HUES48 (cell line): ENCODE results near the gene SLC44A4.
A peak's percentile ranks its signal among the peaks of the same experiment; 100 is the strongest.
"Not testable (repeated sequence)": the region's sequence is repeated elsewhere in the genome, so short reads cannot be mapped to it uniquely, and the experiment has no call there.

ENCODE experiments used
- H3K27ac ChIP-seq: one replicate; pipeline ENCODE4 v1.7.0; 2013; ENCODE audit warnings: low read depth, low read length, inconsistent platforms
- H3K27me3 ChIP-seq: 2 replicates; pipeline ENCODE4 v1.6.1; 2013; ENCODE audit warnings: mild to moderate bottlenecking, low read length; ENCODE audit not compliant: control insufficient read depth, insufficient read depth
- H3K36me3 ChIP-seq: 2 replicates; pipeline ENCODE4 v1.6.1; 2013; ENCODE audit warnings: low read length; ENCODE audit not compliant: control insufficient read depth, insufficient read depth
- H3K4me1 ChIP-seq: 2 replicates; pipeline ENCODE4 v1.6.1; 2013; ENCODE audit warnings: mild to moderate bottlenecking, low read length; ENCODE audit not compliant: control insufficient read depth, insufficient read depth
- H3K4me3 ChIP-seq: 2 replicates; pipeline ENCODE4 v1.5.1; 2013; ENCODE audit warnings: mild to moderate bottlenecking, low read depth, low read length
- H3K9ac ChIP-seq: 2 replicates; pipeline ENCODE4 v1.6.1; 2013; ENCODE audit warnings: mild to moderate bottlenecking, low read depth, low read length, moderate library complexity
- H3K9me3 ChIP-seq: 2 replicates; pipeline ENCODE4 v1.6.1; 2013; ENCODE audit warnings: low read length; ENCODE audit not compliant: control insufficient read depth, insufficient read depth

The SLC44A4 gene

GRCh38 chr6:31823592-31824196 lies 55.1 kb downstream of the SLC44A4 start:
- H3K27me3 ChIP-seq, H3K36me3 ChIP-seq, H3K9me3 ChIP-seq, H3K9ac ChIP-seq, H3K27ac ChIP-seq, H3K4me3 ChIP-seq: not testable (repeated sequence)
- H3K4me1 ChIP-seq, result peaks cover 24% of the 10 kb centered on the region

DNA sequence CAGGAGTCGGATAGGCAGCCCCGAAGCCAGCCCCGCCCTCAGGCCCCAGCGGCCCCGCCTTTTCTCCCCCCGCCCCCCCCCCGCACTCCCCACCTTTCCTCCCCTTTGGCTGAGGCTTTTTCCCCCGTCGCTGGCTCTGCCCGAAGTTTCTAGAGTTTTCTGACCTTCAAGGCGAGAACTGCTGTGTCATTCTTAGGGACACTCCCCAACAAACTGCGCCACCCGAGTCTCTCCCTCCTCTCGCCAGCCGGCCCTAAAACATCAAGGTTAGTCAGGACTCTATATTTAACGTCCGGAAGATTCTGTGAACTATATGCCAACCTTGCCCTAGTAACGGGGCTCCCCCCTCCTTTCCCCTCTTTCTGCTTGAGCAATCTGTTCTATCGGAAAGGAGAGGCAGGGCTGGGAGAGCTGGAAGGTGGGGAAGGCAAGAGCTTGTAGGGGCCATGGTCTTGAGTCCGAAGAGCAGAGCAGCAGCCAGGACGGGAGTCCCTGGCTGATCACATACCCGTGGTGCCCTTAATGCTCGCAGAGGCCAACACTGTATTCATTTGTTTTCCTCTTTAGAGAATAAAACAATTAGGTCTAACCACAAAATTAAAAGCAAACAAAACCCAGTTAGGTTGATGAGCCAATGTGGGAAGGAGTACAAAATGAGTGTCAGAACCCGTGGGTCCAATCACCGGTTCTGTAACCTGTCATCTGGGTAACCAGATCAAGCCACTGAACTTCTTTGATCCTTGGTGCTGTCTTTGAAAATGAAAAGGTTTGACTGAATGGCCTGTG lies 56.6 kb downstream of the SLC44A4 start:
- Histone ChIP-seq H3K4me3 (peak overlapping the region; percentile 70), H3K9ac (peak overlapping the region; percentile 87), H3K27me3 (no peaks in the 10 kb centered on the region), H3K36me3 (no peaks in the 10 kb centered on the region), H3K27ac (peak overlapping the region; percentile 93), H3K9me3 (no peaks in the 10 kb centered on the region), H3K4me1 (peaks cover 28% of the 10 kb centered on the region)

- Histone ChIP-seq H3K36me3 (no peaks in the 10 kb centered on the region), H3K27me3 (no peaks in the 10 kb centered on the region), H3K4me3 (peak overlapping the region; percentile 70), H3K9me3 (no peaks in the 10 kb centered on the region), H3K27ac (peak overlapping the region; percentile 93), H3K9ac (peak overlapping the region; percentile 70), H3K4me1 (peaks cover 25% of the 10 kb centered on the region)
Observed at GRCh38 chr6:31821301-31822035, 57.3 kb downstream of the SLC44A4 start.

GRCh38 chr6:31820399-31820798 lies 58.4 kb downstream of the SLC44A4 start:
- H3K27me3 ChIP-seq, H3K4me3 ChIP-seq, H3K9ac ChIP-seq, H3K9me3 ChIP-seq, H3K27ac ChIP-seq, H3K36me3 ChIP-seq: not testable (repeated sequence)
- peaks cover 17% of the 10 kb centered on the region for H3K4me1 ChIP-seq

DNA sequence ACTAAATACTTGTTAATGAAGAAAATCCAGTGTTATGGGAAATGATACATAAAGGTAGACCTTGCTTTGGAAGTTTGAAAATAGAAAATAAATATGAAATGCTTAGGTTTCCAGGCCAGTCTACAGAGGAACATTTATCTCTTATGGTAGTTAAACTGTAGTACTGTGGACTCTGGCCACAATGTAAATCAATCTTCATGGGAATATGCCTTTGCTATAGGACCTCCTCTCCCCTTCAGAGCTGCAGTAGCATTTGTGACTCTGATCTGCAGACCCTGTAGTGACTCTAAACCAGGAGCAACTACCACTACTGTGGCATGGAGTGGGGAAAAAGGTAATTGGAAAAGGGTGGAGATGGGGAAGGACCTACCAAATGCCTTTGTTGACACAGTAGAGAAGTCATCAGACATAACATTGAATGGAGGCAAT lies 58.9 kb downstream of the SLC44A4 start:
- no peak overlapping the region for H3K4me3 ChIP-seq
- H3K27ac ChIP-seq, result no peak overlapping the region
- H3K36me3 ChIP-seq, result no peaks in the 10 kb centered on the region
- no peaks in the 10 kb centered on the region for H3K9me3 ChIP-seq
- no peak overlapping the region for H3K9ac ChIP-seq
- 0 out of 2 replicates have a peak, but pooled peaks cover 12% of the 10 kb centered on the region for H3K4me1 ChIP-seq
- no peaks in the 10 kb centered on the region for H3K27me3 ChIP-seq

- H3K27ac ChIP-seq, H3K9me3 ChIP-seq, H3K27me3 ChIP-seq, H3K36me3 ChIP-seq, H3K9ac ChIP-seq: not testable (repeated sequence)
- Histone ChIP-seq H3K4me1 (peaks cover 14% of the 10 kb centered on the region; the same call in 1 of the 2 replicates), H3K4me3 (peak overlapping the region; percentile 51)
Observed at GRCh38 chr6:31817929-31818511, 60.8 kb downstream of the SLC44A4 start.

- not testable (repeated sequence) for H3K36me3 ChIP-seq, H3K27me3 ChIP-seq, H3K9ac ChIP-seq, H3K27ac ChIP-seq, H3K9me3 ChIP-seq
- peaks cover 14% of the 10 kb centered on the region; the same call in 1 of the 2 replicates for H3K4me1 ChIP-seq
- H3K4me3 ChIP-seq, result peak overlapping the region; percentile 51
Observed at GRCh38 chr6:31817133-31817928, 61.5 kb downstream of the SLC44A4 start.

DNA sequence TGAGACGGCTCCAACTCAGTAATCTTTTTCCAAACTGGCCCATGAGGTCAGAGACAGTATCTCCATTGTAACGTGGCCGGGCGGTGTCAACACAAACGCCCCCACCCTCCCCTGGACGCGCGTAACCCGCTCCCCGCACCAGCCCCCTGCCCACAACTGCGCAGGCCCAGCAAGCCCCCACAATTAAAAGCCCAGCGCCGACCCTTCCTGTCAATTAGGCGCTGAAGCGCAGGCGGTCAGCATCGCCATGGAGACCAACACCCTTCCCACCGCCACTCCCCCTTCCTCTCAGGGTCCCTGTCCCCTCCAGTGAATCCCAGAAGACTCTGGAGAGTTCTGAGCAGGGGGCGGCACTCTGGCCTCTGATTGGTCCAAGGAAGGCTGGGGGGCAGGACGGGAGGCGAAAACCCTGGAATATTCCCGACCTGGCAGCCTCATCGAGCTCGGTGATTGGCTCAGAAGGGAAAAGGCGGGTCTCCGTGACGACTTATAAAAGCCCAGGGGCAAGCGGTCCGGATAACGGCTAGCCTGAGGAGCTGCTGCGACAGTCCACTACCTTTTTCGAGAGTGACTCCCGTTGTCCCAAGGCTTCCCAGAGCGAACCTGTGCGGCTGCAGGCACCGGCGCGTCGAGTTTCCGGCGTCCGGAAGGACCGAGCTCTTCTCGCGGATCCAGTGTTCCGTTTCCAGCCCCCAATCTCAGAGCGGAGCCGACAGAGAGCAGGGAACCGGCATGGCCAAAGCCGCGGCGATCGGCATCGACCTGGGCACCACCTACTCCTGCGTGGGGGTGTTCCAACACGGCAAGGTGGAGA lies 63.6 kb downstream of the SLC44A4 start, which contains the start of the genes HSPA1A and HSPA1L:
HSPA1A (plus strand) TSS at position 519 of the 814 bp plus-strand sequence; CDS start at position 733, 214 bp downstream.
HSPA1L (minus strand) TSS at position 259 of the 814 bp plus-strand sequence. CDS start 3,311 bp downstream, outside the sequence.
- H3K27me3 ChIP-seq, result no peaks in the 10 kb centered on the region
- peaks cover 10% of the 10 kb centered on the region; the same call in 1 of the 2 replicates for H3K4me1 ChIP-seq
- peak within 1 kb of the TSS; percentile 46 for H3K9ac ChIP-seq
- H3K27ac ChIP-seq, result peak within 1 kb of the TSS; percentile 100
- H3K36me3 ChIP-seq, result no peaks in the 10 kb centered on the region
- H3K9me3 ChIP-seq, result no peaks in the 10 kb centered on the region
- peak within 1 kb of the TSS; percentile 72 for H3K4me3 ChIP-seq

- peak overlapping the region; percentile 100 for H3K27ac ChIP-seq
- no peaks in the 10 kb centered on the region for H3K27me3 ChIP-seq
- peak overlapping the region; percentile 65 for H3K4me3 ChIP-seq
- H3K9me3 ChIP-seq, result no peaks in the 10 kb centered on the region
- no peaks in the 10 kb centered on the region for H3K36me3 ChIP-seq
- peaks cover 10% of the 10 kb centered on the region; the same call in 1 of the 2 replicates for H3K4me1 ChIP-seq
- H3K9ac ChIP-seq, result peak overlapping the region; percentile 46
Observed at GRCh38 chr6:31814677-31815024, 64.1 kb downstream of the SLC44A4 start.
